ENCODE results near the gene ADCY2.

Gene ADCY2

GRCh38 chr5:7808998-7809397 is 413.1 kb downstream of the ADCY2 start:
- DNase-seq (ENCODE audit: low read depth), result no peak
- TF ChIP-seq CTCF (IDR thresholded peaks at IDR 0.05; ENCODE audit: control insufficient read depth, extremely low read depth, insufficient read depth), result no peak
- no peak overlapping the region for H3K4me3 ChIP-seq (ENCODE audit: low read depth, low read length)

GRCh38 chr5:7811715-7812114 is 415.8 kb downstream of the ADCY2 start:
- no peak for DNase-seq (ENCODE audit: low read depth)
- H3K4me3 ChIP-seq (ENCODE audit: low read depth, low read length), result no peak overlapping the region
- TF ChIP-seq CTCF (IDR thresholded peaks at IDR 0.05; ENCODE audit: control insufficient read depth, extremely low read depth, insufficient read depth), result no peak

- DNase-seq (ENCODE audit: low read depth), result no peak
- TF ChIP-seq CTCF (IDR thresholded peaks at IDR 0.05; ENCODE audit: control insufficient read depth, extremely low read depth, insufficient read depth), result no peak
- H3K4me3 ChIP-seq (ENCODE audit: low read depth, low read length), result no peak overlapping the region
Measured at GRCh38 chr5:7813007-7813406, 417.1 kb downstream of the ADCY2 start.

- no peak overlapping the region for H3K4me3 ChIP-seq (ENCODE audit: low read depth, low read length)
- no peak for DNase-seq (ENCODE audit: low read depth)
- no peak for TF ChIP-seq CTCF (IDR thresholded peaks at IDR 0.05; ENCODE audit: control insufficient read depth, extremely low read depth, insufficient read depth)
Measured at GRCh38 chr5:7813576-7813975, 417.6 kb downstream of the ADCY2 start.

- DNase-seq (ENCODE audit: low read depth), result no peak
- TF ChIP-seq CTCF (IDR thresholded peaks at IDR 0.05; ENCODE audit: control insufficient read depth, extremely low read depth, insufficient read depth), result no peak
- H3K4me3 ChIP-seq (ENCODE audit: low read depth, low read length), result no peak overlapping the region
Measured at GRCh38 chr5:7814816-7815215, 418.9 kb downstream of the ADCY2 start.

- peak; percentile 98 for TF ChIP-seq CTCF (IDR thresholded peaks at IDR 0.05; ENCODE audit: control insufficient read depth, extremely low read depth, insufficient read depth)
- DNase-seq (ENCODE audit: low read depth), result peak; percentile 26
- no peak overlapping the region for H3K4me3 ChIP-seq (ENCODE audit: low read depth, low read length)
Measured at GRCh38 chr5:7815892-7816534, 420.1 kb downstream of the ADCY2 start.

- H3K4me3 ChIP-seq (ENCODE audit: low read depth, low read length), result no peak overlapping the region
- TF ChIP-seq CTCF (IDR thresholded peaks at IDR 0.05; ENCODE audit: control insufficient read depth, extremely low read depth, insufficient read depth), result no peak
- DNase-seq (ENCODE audit: low read depth), result no peak
Measured at GRCh38 chr5:7816535-7816901, 420.6 kb downstream of the ADCY2 start.
